Hematopoietic multipotent progenitor cell treated with erythropoietin and hydrocortisone succinate and interleukin-3 and kit ligand, for 15 days (in vitro differentiated cells): ENCODE measurements around the gene SMCR8.
"Not testable (repeated sequence)": the region's sequence is repeated elsewhere in the genome, so short reads cannot be mapped to it uniquely, and the experiment has no call there.

Experiments
- DNase-seq: peaks from one replicate; pipeline ENCODE4 v3.0.0-alpha.2; 2015; ENCODE audit warnings: low spot score

The SMCR8 gene

GRCh38 chr17:18318771-18319450, 3.8 kb downstream of the SMCR8 start:
- no peak for DNase-seq

- DNase-seq, result peak; percentile 23
Observed at GRCh38 chr17:18319604-18320256, 4.6 kb downstream of the SMCR8 start.

- no peak for DNase-seq
Observed at GRCh38 chr17:18320301-18320700, 5.2 kb downstream of the SMCR8 start.

GRCh38 chr17:18321309-18321708, 6.2 kb downstream of the SMCR8 start:
- DNase-seq, result no peak

GRCh38 chr17:18322522-18322921, 7.4 kb downstream of the SMCR8 start:
- DNase-seq, result no peak

GRCh38 chr17:18323007-18323406, 7.9 kb downstream of the SMCR8 start:
- DNase-seq, result no peak

- no peak for DNase-seq
Observed at GRCh38 chr17:18323507-18324139, 8.5 kb downstream of the SMCR8 start.

- no peak for DNase-seq
Observed at GRCh38 chr17:18324140-18325050, 9.3 kb downstream of the SMCR8 start.

- DNase-seq, result no peak
Observed at GRCh38 chr17:18326039-18326438, 10.9 kb downstream of the SMCR8 start.

- no peak for DNase-seq
Observed at GRCh38 chr17:18326572-18326971, 11.5 kb downstream of the SMCR8 start.

GRCh38 chr17:18327093-18327492, 12.0 kb downstream of the SMCR8 start:
- no peak for DNase-seq

GRCh38 chr17:18327556-18327955, 12.5 kb downstream of the SMCR8 start:
- DNase-seq, result no peak

- no peak for DNase-seq
Observed at GRCh38 chr17:18328643-18329204, 13.6 kb downstream of the SMCR8 start.

- DNase-seq, result no peak
Observed at GRCh38 chr17:18331879-18332278, 16.8 kb downstream of the SMCR8 start.

- DNase-seq, result no peak
Observed at GRCh38 chr17:18332909-18333489, 17.9 kb downstream of the SMCR8 start.

- DNase-seq, result not testable (repeated sequence)
Observed at GRCh38 chr17:18338158-18338557, 23.1 kb downstream of the SMCR8 start.

- DNase-seq, result no peak
Observed at GRCh38 chr17:18339933-18340332, 24.8 kb downstream of the SMCR8 start.

GRCh38 chr17:18344021-18344420, 28.9 kb downstream of the SMCR8 start:
- DNase-seq, result no peak

GRCh38 chr17:18353541-18353940, 38.4 kb downstream of the SMCR8 start:
- no peak for DNase-seq

- no peak for DNase-seq
Observed at GRCh38 chr17:18356624-18357023, 41.5 kb downstream of the SMCR8 start.

- DNase-seq, result no peak
Observed at GRCh38 chr17:18360518-18360917, 45.4 kb downstream of the SMCR8 start.
